Smooth muscle cell of the pulmonary artery (primary cell): ENCODE results near the gene PMVK. TPM values are rescaled to one million over a fixed set of nuclear protein-coding genes. Genes with fewer than 3 reads are reported as not detected.

Experiments used
- total RNA-seq: library from RNA; depleted of rRNA; stranded (reverse); fragments of >200 nt; gene quantifications from 2 replicates; pipeline ENCODE4 v1.2.3, GENCODE V29; 2014

PMVK gene
- total RNA-seq = 7.9 and 9.6 TPM in 2 replicates

DNA sequence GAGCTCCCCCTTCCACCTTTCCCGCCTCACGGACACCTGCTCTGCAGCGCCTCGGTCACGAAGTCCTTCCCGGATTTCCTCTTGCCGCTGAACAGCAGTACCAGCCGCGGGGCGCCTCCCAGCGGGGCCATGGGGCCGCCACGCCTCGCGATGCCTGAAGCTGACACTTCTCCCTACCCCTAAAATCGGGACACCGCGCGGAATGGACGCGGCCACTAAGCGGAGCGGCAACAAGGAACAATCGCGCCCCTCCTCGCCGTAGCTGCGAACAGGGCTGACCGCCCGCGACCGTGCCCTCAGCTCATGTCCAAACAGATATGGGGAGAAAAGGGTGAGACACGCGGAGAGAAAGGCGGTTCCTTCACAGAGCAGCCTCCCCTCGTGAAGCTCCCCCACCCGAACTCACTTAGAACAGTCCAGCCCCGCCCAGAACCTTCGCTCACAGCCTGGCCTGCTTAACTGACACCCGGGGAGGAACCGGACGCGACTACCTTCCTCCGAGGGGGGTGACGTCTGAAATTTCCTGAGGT lies at the start of gene PMVK:
Gene PMVK (minus strand): TSS at position 165 of the 530 bp plus-strand sequence. CDS start 34 bp downstream, at position 131.

DNA sequence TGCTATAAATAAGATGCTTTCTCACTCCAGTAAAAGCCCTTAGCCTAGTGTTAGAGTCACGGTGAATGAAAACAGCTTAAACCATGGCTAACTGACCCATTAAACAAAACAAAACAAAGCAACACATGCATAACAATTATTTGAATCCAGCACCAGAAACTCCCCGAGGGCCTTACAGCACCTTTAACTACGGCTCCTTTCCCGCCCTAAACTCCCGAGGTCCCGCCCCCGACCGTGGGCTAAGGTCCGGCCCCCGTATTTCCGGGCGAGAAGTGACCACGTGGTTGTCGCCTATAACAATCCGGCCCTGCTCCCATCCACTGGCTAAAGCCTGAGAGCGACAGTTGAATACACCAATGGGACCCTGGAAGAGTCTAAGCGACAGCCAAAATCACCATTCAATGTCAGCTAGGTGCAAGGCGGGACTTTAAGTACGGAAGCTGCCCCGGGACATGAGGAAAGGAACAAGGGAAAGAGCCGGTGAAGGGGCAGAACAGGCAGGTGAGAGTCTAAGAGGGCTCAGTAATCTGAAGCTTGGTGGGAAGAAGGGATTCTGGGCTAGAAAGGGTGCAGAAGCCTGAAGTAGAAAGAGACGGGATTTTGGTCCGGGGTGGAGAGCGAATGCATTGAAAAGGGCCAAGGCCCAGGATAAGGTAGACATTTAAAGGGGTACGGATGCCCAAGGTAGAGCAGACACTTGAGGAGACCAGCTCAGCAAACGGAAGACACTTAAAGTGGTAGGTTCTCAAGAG lies 46.6 kb upstream of the PMVK start, which contains the start of gene FLAD1:
Gene FLAD1 (plus strand): TSS at position 448 of the 752 bp plus-strand sequence. CDS start 351 bp downstream, outside the sequence.

DNA sequence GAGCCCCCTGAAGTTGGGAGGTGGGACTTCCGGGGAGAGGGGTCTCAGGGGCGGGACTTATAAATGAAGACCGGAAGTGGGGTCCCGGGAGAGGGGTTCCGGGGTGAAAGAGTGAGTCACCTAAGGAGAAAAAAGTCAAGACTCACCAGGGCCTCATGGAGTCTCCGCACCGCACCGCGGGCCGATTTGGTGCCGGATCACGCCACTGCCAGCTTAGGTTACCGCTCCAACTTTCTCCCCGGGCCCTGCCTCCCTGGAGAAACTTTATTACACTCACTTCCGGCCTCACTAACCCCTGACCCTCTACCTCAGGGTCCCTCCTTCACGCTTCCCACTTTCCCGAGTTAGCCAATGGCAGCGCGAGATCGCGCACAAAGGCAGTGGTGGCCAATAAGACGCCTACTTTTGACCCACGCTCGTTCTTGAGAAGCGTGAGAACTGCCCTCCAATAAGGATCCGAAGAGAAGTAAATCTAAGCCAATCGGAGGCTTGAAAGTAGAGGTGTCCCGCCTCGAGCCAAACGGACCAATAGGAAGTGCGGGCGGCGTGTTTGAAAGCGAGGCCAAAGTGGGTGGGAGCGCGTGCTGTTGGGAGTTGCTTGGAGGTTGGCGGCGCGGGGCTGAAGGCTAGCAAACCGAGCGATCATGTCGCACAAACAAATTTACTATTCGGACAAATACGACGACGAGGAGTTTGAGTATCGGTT lies 37.7 kb upstream of the PMVK start, which contains the start of gene CKS1B:
Gene CKS1B (plus strand): TSS at position 580 of the 706 bp plus-strand sequence. CDS start 65 bp downstream, at position 645.

DNA sequence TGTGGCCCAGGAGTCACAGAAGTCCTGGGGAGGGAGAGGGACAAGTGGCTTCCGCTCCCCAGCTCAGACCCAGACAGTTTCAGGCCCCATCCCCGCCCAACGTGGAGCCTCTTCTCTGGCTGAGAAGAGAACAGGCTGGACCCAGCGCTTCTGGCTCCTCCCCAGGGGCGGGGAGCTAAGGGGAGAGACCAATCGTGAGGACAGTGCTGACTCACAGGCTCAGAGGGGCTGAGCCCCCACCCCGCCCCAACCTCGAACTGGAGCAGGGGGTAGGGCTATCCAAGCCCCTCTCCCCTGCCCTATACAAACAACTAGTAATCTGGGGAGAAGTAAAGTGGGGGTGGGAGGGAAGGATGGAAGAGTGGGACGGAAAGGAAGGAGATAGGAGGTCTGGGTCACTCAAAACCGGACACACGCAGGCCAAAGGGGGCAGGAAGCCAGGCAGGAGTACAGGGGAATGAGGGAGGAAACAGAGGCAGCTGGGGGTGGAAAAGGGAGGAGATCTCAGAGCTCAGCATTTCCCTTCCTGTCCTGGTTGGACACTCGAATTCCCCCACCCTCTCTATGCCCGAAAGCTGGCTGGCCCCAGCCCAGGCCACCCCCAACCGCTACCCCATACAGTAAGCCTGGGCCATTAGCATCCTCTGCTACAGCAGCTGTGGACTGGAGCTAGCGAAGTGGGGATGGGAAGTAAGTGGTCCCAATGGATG lies 34.3 kb upstream of the PMVK start, which contains the start of gene SHC1:
Gene SHC1 (minus strand): TSS at position 117 of the 710 bp plus-strand sequence. CDS start 221 bp downstream, outside the sequence.

DNA sequence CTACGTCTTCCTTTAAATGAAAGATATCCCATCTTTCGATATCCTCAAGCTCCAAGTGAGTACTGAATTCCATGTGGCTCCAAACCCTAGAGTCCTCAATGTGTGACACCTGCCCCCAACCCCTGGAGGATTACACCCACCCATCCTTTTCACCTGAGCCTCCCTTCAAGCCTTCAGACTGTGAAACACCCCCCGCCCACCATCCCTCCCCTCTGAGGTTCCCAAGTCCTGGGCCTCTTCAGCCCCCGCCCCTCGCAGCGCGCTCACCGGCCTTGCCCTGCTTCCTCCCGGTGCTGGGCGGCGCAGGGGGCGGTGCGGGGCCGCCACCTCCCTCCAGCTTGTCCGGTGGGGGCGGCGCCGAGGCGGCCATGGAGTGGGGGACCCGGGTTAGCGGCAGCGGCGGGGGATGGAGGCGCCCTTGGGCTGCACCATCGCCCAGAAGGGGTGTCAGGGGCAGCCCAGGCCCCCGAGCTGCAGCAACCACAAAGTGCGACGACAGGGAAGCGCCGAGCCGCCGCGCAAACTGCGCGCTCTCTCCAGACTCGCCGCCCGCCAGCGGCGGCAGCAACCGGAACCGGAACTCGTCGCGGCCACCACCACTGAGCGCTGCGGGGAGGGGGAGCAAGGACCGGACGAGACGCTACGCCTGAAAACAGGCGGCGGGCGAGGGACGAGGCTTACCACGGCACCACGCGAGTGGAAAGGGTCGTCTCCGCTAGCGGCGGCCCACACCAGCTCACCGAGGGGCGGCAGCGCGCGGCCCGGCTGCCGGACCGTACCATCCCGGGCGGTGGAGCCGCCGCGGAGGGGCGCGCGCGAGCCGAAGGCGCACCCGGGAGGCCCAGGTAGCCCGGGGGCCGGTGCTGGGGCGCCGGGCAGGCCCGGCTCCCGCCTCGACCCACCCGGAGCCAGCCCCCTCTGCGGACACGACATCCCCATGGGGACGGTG lies 25.0 kb upstream of the PMVK start, which contains the start of gene PYGO2:
Gene PYGO2 (minus strand): TSS at position 576 of the 949 bp plus-strand sequence. CDS start 206 bp downstream, at position 370.

DNA sequence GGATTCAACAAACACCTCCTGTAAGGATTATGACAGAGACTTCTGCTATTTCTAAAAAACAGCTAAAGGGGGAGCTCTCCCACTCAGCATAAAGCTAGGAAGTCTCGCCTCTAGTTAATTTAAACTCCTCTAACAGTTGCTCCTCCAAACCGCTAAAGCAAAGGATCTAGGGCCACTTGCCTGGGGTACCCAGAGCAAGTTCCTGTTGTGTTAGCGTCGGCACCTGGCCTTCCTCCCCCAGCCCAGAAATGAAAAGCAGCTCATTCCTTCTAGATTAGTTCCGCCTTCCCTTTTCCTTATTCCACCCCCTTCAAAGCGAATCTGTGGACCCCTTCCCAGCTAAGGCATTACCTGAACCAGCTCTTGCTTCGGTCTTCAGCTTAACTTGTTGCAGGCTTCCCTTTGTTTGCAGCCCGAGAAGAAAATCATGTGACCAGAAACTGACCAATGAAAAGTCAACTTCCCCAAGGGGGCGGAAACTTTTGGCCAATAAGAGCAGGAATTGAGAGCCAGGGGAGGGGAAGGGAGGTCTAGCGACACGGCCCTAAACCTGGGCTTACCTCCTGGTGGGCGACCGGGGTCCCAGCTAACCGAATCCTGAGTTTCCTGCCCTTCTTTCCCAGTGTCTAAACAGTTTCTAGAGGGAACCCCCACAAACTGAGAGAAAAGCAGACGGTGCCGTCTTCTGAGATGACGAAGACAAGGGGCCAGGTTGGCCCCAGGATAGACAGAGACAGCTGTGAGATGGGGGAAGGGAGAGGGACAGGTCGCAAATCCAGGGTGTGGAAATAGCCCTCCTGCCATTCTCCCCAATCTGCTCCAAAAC lies 19.4 kb upstream of the PMVK start, which contains the start of gene PBXIP1:
Gene PBXIP1 (minus strand): TSS at position 382 of the 826 bp plus-strand sequence. CDS start 2,378 bp downstream, outside the sequence.

Other genes starting within 250 kb of the PMVK start
- 0.07 TPM in 2 replicates for gene KCNN3, start 66.4 kb downstream of the PMVK start, total RNA-seq
- gene PBXIP1, start 19.4 kb upstream of the PMVK start, total RNA-seq = 127 and 136 TPM in 2 replicates
- 11.1 and 11.7 TPM in 2 replicates for gene PYGO2, start 25.1 kb upstream of the PMVK start, total RNA-seq
- gene SHC1, start 34.0 kb upstream of the PMVK start, total RNA-seq = 432 and 457 TPM in 2 replicates
- gene CKS1B, start 38.0 kb upstream of the PMVK start, total RNA-seq = 26.8 and 39.6 TPM in 2 replicates
- gene FLAD1, start 46.6 kb upstream of the PMVK start, total RNA-seq = 13.0 and 21.8 TPM in 2 replicates
- gene LENEP, start 56.9 kb upstream of the PMVK start, total RNA-seq = 0.33 TPM in 1 of 2 replicates, not detected in the other
- gene ZBTB7B, start 66.1 kb upstream of the PMVK start, total RNA-seq = 27.9 and 31.9 TPM in 2 replicates
- gene DCST2, start 97.1 kb upstream of the PMVK start, total RNA-seq = 0.07 TPM in 1 of 2 replicates, not detected in the other
- gene DCST1, start 97.1 kb upstream of the PMVK start, total RNA-seq = not detected in 2 replicates
- 113 and 152 TPM in 2 replicates for gene ADAM15, start 114.6 kb upstream of the PMVK start, total RNA-seq
- 4.6 and 6.5 TPM in 2 replicates for gene EFNA4, start 127.0 kb upstream of the PMVK start, total RNA-seq
- 3.1 and 4.2 TPM in 2 replicates for gene EFNA3, start 142.1 kb upstream of the PMVK start, total RNA-seq
- 1.0 and 3.7 TPM in 2 replicates for gene EFNA1, start 191.2 kb upstream of the PMVK start, total RNA-seq
- 18.8 and 22.9 TPM in 2 replicates for gene SLC50A1, start 199.1 kb upstream of the PMVK start, total RNA-seq
- gene DPM3, start 203.8 kb upstream of the PMVK start, total RNA-seq = 18.4 and 18.5 TPM in 2 replicates
- 137 and 153 TPM in 2 replicates for gene KRTCAP2, start 236.6 kb upstream of the PMVK start, total RNA-seq
- gene TRIM46, start 237.1 kb upstream of the PMVK start, total RNA-seq = 5.2 and 12.0 TPM in 2 replicates